ENCODE results near the gene RELB. TPM values are rescaled to one million over a fixed set of nuclear protein-coding genes. Genes with fewer than 3 reads are reported as not detected.
A peak's percentile ranks its signal among the peaks of the same experiment; 100 is the strongest.
"Not testable (repeated sequence)": the region's sequence is repeated elsewhere in the genome, so short reads cannot be mapped to it uniquely, and the experiment has no call there.

The RELB gene
- total and polyA plus RNA-seq, 4 experiments from 2014 or later = 19.7 to 39.8 (median 35.0) TPM

DNA sequence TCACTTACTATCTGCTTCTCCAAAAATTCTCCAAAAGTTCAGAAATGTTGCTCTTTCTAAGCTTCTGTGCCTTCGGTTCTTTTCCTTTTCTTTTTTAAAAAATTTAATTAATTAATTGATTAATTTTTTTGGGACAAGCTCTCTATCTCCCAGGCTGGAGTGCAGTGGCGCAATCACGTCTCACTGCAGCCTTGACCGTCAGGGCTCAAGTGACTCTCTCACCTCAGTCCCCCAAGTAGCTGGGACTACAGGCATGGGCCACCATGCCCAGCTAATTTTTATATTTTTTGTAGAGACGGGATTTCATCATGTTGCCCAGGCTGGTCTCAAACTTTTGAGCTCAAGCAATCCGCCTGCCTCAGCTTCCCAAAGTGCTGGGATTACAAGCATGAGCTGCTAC, 29.8 kb upstream of the RELB start:
- DNase-seq = not testable (repeated sequence)

DNA sequence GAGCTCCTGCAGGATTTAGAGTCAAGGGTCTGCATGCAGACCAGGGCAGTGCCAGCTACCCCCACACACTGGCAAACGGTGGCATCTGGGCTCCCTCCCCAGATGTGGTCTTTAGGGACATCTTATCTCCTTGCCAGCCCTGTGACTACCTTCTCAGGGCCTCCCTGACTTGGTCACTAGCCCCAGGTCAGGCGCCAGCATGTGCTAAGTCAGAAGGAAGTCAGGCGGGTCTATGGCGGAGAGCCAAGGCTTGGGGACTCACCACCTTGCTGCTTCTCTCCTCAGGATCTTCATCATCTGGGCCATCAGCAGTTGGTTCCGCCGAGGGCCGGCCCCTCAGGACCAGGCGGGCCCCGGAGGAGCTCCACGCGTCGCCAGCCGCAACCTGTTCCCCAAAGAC, 28.5 kb upstream of the RELB start:
- intact Hi-C loops (cut with micrococcal nuclease) = no loop called here
- Mint-ChIP-seq H3K9me3 (peaks cover 0 to 1% (median 0%) of the 10 kb centered on the region in 8 donors), H3K27me3 (no peaks in the 10 kb centered on the region), H3K36me3 (peaks cover 27 to 50% of the 10 kb centered on the region in 2 donors), H3K4me1 (peaks cover 0 to 7% (median 5%) of the 10 kb centered on the region in 4 donors), H3K27ac (no peak overlapping the region), H3K4me3 (no peak overlapping the region)
- Histone ChIP-seq H3K9me3 (ENCODE audit: control insufficient read depth in 1 of 2, low read length in 2 of 2) (no peaks in the 10 kb centered on the region), H3K27me3 (ENCODE audit: insufficient read depth, low read length) (no peaks in the 10 kb centered on the region), H3K27ac (ENCODE audit: low read depth, low read length) (no peak overlapping the region), H3K4me3 (ENCODE audit: low read length in 2 of 2) (no peak overlapping the region), H3K36me3 (ENCODE audit: insufficient read depth, low read length) (peaks cover 56% of the 10 kb centered on the region), H3K4me1 (ENCODE audit: insufficient read depth, low read length) (no peaks in the 10 kb centered on the region)
- no peak for DNase-seq
- POLR2A ChIA-PET (ENCODE audit: partially characterized antibody) = no interaction called here
- CTCF ChIA-PET (ENCODE audit: partially characterized antibody) = no interaction called here

More for the DNA sequence above, 29.8 kb upstream of the RELB start:
- H3K4me1 ChIP-seq (ENCODE audit: insufficient read depth, low read length); H3K4me1 Mint-ChIP-seq; H3K9me3 ChIP-seq (ENCODE audit: control insufficient read depth in 1 of 2, low read length in 2 of 2); intact Hi-C loops (cut with micrococcal nuclease); H3K27me3 Mint-ChIP-seq; H3K4me3 ChIP-seq (ENCODE audit: low read length in 2 of 2); H3K27me3 ChIP-seq (ENCODE audit: insufficient read depth, low read length); H3K27ac ChIP-seq (ENCODE audit: low read depth, low read length); POLR2A ChIA-PET (ENCODE audit: partially characterized antibody); H3K27ac Mint-ChIP-seq; H3K4me3 Mint-ChIP-seq; H3K9me3 Mint-ChIP-seq: not testable (repeated sequence)
- CTCF ChIA-PET (ENCODE audit: partially characterized antibody) = interaction anchor here (0.9 to 1.4 kb wide), 2 partner anchors 18 to 19 kb away, joined by 3 to 4 read pairs; no protein-coding TSS in a partner anchor
- H3K36me3 Mint-ChIP-seq = peaks cover 19 to 44% of the 10 kb centered on the region in 2 donors
- H3K36me3 ChIP-seq (ENCODE audit: insufficient read depth, low read length) = peaks cover 46% of the 10 kb centered on the region

GRCh38 chr19:44973982-44974735, 27.1 kb upstream of the RELB start:
- CTCF ChIA-PET (ENCODE audit: partially characterized antibody) = interaction anchor here (0.6 to 1.5 kb wide), 3 partner anchors 9 to 1370 kb away, joined by 3 to 5 read pairs (median 4); no protein-coding TSS in a partner anchor
- H3K9me3 Mint-ChIP-seq = no peaks in the 10 kb centered on the region
- no peak overlapping the region for H3K27ac ChIP-seq (ENCODE audit: low read depth, low read length)

DNA sequence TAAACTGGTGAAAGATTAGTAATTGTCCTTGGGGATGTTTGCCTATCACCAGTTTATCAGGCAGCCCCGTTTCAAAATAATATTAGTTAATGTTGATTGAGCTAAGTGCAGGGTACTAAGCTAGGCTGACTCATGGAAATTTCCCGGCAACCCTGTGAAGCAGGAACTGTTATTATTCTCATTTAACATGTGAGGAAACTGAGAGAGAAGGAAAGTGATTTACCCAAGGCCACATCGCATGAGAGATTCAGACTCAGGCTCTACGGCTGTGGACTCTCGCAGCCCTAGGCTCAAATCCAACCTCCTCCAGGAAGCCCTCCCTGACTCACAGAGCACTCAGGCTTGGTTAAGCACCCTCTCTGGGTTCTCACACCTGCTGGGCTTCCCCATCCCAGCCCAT, 26.4 kb upstream of the RELB start:
- no peaks in the 10 kb centered on the region for H3K9me3 ChIP-seq (ENCODE audit: control insufficient read depth in 1 of 2, low read length in 2 of 2)
- no peaks in the 10 kb centered on the region for H3K27me3 ChIP-seq (ENCODE audit: insufficient read depth, low read length)
- peaks cover 31 to 55% of the 10 kb centered on the region in 2 donors for H3K36me3 Mint-ChIP-seq
- no peak overlapping the region for H3K4me3 Mint-ChIP-seq
- peaks cover 62% of the 10 kb centered on the region for H3K36me3 ChIP-seq (ENCODE audit: insufficient read depth, low read length)
- H3K27ac ChIP-seq (ENCODE audit: low read depth, low read length) = no peak overlapping the region
- DNase-seq = no peak
- H3K4me1 Mint-ChIP-seq = peaks cover 0 to 2% (median under 1%) of the 10 kb centered on the region in 4 donors
- no peaks in the 10 kb centered on the region for H3K4me1 ChIP-seq (ENCODE audit: insufficient read depth, low read length)
- no peak overlapping the region for H3K4me3 ChIP-seq (ENCODE audit: low read length in 2 of 2)
- no peaks in the 10 kb centered on the region for H3K9me3 Mint-ChIP-seq
- no peaks in the 10 kb centered on the region for H3K27me3 Mint-ChIP-seq
- POLR2A ChIA-PET (ENCODE audit: partially characterized antibody) = no interaction called here
- H3K27ac Mint-ChIP-seq = peak overlapping the region in 1 of 7 donors; percentile 37
- CTCF ChIA-PET (ENCODE audit: partially characterized antibody) = interaction anchor here (1.3 to 1.5 kb wide), 2 partner anchors 9 to 23 kb away, joined by 3 to 5 read pairs; no protein-coding TSS in a partner anchor
- intact Hi-C loops (cut with micrococcal nuclease) = no loop called here

More at GRCh38 chr19:44973982-44974735, 27.1 kb upstream of the RELB start:
- peaks cover 26 to 51% of the 10 kb centered on the region in 2 donors for H3K36me3 Mint-ChIP-seq
- Histone ChIP-seq H3K4me3 (ENCODE audit: low read length in 2 of 2) (no peak overlapping the region), H3K4me1 (ENCODE audit: insufficient read depth, low read length) (no peaks in the 10 kb centered on the region), H3K36me3 (ENCODE audit: insufficient read depth, low read length) (peaks cover 55% of the 10 kb centered on the region), H3K27me3 (ENCODE audit: insufficient read depth, low read length) (no peaks in the 10 kb centered on the region), H3K9me3 (ENCODE audit: control insufficient read depth in 1 of 2, low read length in 2 of 2) (no peaks in the 10 kb centered on the region)
- peak overlapping the region in 2 of 7 donors; percentile 18 to 82 for H3K27ac Mint-ChIP-seq
- peaks cover 0 to 4% (median under 1%) of the 10 kb centered on the region in 4 donors for H3K4me1 Mint-ChIP-seq
- H3K27me3 Mint-ChIP-seq = no peaks in the 10 kb centered on the region
- DNase-seq = no peak
- intact Hi-C loops (cut with micrococcal nuclease) = no loop called here
- no peak overlapping the region for H3K4me3 Mint-ChIP-seq
- POLR2A ChIA-PET (ENCODE audit: partially characterized antibody) = interaction anchor here (1.1 kb wide), 1 partner anchor 19 kb away, joined by 3 read pairs; the partner anchor contains the start of gene CLPTM1

DNA sequence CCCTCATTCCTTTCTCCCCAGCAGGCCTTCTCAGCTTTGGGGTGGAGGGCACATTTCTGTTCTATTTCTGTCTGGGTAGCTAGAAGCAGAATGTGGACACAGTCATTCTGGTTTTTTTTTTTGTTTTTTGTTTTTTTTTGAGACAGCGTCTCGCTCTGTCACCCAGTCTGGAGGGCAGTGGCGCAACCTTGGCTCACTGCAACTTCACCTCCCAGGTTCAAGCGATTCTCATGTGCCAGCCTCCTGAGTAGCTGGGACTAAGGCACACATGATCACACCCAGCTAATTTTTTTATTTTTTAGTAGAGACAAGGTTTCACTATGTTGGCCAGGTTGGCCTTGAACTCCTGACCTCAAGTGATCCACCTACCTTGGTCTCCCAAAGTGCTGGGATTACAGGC, 25.8 kb upstream of the RELB start:
- H3K4me1 ChIP-seq (ENCODE audit: insufficient read depth, low read length) = no peaks in the 10 kb centered on the region
- no peak for DNase-seq
- H3K9me3 ChIP-seq (ENCODE audit: control insufficient read depth in 1 of 2, low read length in 2 of 2) = no peaks in the 10 kb centered on the region
- Mint-ChIP-seq H3K27ac (no peak overlapping the region), H3K36me3 (peaks cover 31 to 53% of the 10 kb centered on the region in 2 donors), H3K4me3 (no peak overlapping the region), H3K4me1 (peaks cover 0 to 2% (median 0%) of the 10 kb centered on the region in 4 donors), H3K27me3 (no peaks in the 10 kb centered on the region), H3K9me3 (no peaks in the 10 kb centered on the region)
- H3K27me3 ChIP-seq (ENCODE audit: insufficient read depth, low read length) = no peaks in the 10 kb centered on the region
- intact Hi-C loops (cut with micrococcal nuclease) = no loop called here
- ChIA-PET POLR2A (ENCODE audit: partially characterized antibody) (no interaction called here), CTCF (ENCODE audit: partially characterized antibody) (interaction anchor here (1.3 kb wide), 1 partner anchor 23 kb away, joined by 5 read pairs; no protein-coding TSS in a partner anchor)
- H3K27ac ChIP-seq (ENCODE audit: low read depth, low read length) = no peak overlapping the region
- no peak overlapping the region for H3K4me3 ChIP-seq (ENCODE audit: low read length in 2 of 2)
- peaks cover 65% of the 10 kb centered on the region for H3K36me3 ChIP-seq (ENCODE audit: insufficient read depth, low read length)

GRCh38 chr19:44984005-44984404, 17.3 kb upstream of the RELB start:
- H3K27ac ChIP-seq (ENCODE audit: low read depth, low read length) = no peak overlapping the region
- CTCF ChIA-PET (ENCODE audit: partially characterized antibody) = no interaction called here
- H3K4me1 ChIP-seq (ENCODE audit: insufficient read depth, low read length) = no peaks in the 10 kb centered on the region
- POLR2A ChIA-PET (ENCODE audit: partially characterized antibody) = no interaction called here
- Mint-ChIP-seq H3K4me3 (no peak overlapping the region), H3K4me1 (peaks cover 0 to 1% (median under 1%) of the 10 kb centered on the region in 4 donors), H3K27ac (peak overlapping the region in 2 of 7 donors; percentile 4 to 52), H3K36me3 (peaks cover 17 to 55% of the 10 kb centered on the region in 2 donors), H3K9me3 (no peaks in the 10 kb centered on the region), H3K27me3 (no peaks in the 10 kb centered on the region)
- H3K9me3 ChIP-seq (ENCODE audit: control insufficient read depth in 1 of 2, low read length in 2 of 2) = no peaks in the 10 kb centered on the region
- H3K36me3 ChIP-seq (ENCODE audit: insufficient read depth, low read length) = peaks cover 45% of the 10 kb centered on the region
- no peak overlapping the region for H3K4me3 ChIP-seq (ENCODE audit: low read length in 2 of 2)
- no peak for DNase-seq
- H3K27me3 ChIP-seq (ENCODE audit: insufficient read depth, low read length) = no peaks in the 10 kb centered on the region
- intact Hi-C loops (cut with micrococcal nuclease) = no loop called here

DNA sequence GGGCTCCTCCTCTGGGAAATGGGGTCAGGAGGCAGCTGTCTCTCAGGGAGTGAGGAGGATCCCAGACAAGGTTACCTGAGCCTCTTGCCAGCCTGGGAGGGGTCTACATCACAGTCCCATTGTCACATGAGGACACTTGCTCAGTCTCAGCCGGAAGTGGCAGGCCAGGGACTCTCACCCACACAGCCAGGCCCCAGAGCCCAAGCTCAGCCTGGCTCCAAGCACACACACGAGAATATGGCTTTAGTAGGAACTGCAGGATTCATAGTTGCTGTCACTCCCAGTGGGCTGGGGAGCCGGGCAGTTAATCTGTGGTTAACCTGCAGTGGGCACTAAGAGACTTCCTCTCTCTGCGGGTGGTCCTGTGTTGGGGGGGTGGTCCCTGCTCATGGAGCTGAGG, 15.8 kb upstream of the RELB start:
- Histone ChIP-seq H3K27ac (ENCODE audit: low read depth, low read length) (no peak overlapping the region), H3K36me3 (ENCODE audit: insufficient read depth, low read length) (peaks cover 35% of the 10 kb centered on the region), H3K9me3 (ENCODE audit: control insufficient read depth in 1 of 2, low read length in 2 of 2) (no peaks in the 10 kb centered on the region), H3K4me3 (ENCODE audit: low read length in 2 of 2) (no peak overlapping the region), H3K27me3 (ENCODE audit: insufficient read depth, low read length) (no peaks in the 10 kb centered on the region), H3K4me1 (ENCODE audit: insufficient read depth, low read length) (no peaks in the 10 kb centered on the region)
- Mint-ChIP-seq H3K4me1 (peaks cover 0 to 3% (median 1%) of the 10 kb centered on the region in 4 donors), H3K36me3 (peaks cover 11 to 47% of the 10 kb centered on the region in 2 donors), H3K27me3 (no peaks in the 10 kb centered on the region), H3K4me3 (no peak overlapping the region), H3K9me3 (no peaks in the 10 kb centered on the region), H3K27ac (peak overlapping the region in 1 of 7 donors; percentile 11)
- CTCF ChIA-PET (ENCODE audit: partially characterized antibody) = no interaction called here
- DNase-seq = no peak
- intact Hi-C loops (cut with micrococcal nuclease) = no loop called here
- POLR2A ChIA-PET (ENCODE audit: partially characterized antibody) = no interaction called here

Data from CD4-positive, alpha-beta memory T cell (primary cell).